Measurements from ENCODE around the gene FGFRL1. TPM values are rescaled to one million over a fixed set of nuclear protein-coding genes. Genes with fewer than 3 reads are reported as not detected.

FGFRL1 gene
- total RNA-seq, 1 donor from 2014 or later: 8.0 TPM

DNA sequence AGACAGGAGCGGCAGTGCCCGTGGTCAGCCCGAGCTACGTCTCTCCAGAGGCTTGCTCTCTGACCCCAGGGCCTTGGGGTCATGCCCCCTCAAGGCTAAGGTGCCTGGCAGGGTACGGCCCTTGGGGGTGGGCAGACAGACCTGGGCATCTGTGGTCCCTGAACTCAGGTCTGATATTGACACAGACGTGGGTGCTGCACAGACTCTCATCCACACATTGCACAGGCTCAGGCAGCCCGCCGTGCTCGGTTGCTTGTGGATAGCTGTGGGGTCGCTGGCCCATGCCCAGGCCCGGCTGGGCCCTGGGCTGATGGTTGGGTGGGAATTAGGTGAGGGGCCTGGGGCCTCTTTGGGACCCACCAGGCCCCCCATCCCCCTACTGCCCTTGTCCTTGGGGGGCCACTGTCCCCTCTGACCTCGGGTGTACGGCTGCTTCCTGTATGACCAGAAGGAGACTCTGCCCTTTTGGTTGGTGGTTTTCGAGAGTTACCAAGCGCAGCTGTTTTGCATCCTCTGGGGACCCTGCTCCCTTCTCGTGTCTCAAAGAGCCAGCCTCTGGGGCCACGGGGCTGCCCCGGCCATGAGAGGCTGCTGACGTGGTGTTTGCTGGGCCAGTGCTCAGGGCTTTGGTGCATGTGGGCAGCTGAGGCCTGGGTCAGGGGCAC, 10.1 kb downstream of the FGFRL1 start:
- intact Hi-C loops (cut with micrococcal nuclease): no loop called here

DNA sequence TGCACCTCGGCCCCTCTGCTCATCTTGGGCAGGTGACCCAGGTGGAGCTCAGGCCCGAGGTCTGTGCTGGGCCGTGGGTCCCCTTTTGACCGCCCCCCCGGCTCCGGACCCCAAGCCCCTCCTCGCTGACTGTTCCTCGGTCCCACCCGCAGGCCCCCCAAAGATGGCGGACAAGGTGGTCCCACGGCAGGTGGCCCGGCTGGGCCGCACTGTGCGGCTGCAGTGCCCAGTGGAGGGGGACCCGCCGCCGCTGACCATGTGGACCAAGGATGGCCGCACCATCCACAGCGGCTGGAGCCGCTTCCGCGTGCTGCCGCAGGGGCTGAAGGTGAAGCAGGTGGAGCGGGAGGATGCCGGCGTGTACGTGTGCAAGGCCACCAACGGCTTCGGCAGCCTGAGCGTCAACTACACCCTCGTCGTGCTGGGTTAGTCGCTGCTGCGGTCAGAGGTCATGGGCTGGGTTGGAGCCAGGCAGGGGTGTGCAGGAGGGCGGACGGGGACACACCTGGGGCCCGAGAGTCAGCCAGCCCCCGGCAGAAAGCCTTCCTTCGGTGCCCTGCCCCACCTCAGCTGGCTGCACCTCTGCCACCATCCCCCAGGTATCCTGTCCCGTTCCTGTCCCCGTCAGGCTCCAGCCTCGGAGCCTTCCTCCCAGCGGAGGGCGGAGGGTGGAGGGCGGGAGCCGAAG, 10.8 kb downstream of the FGFRL1 start:
- intact Hi-C loops (cut with micrococcal nuclease): no loop called here

DNA sequence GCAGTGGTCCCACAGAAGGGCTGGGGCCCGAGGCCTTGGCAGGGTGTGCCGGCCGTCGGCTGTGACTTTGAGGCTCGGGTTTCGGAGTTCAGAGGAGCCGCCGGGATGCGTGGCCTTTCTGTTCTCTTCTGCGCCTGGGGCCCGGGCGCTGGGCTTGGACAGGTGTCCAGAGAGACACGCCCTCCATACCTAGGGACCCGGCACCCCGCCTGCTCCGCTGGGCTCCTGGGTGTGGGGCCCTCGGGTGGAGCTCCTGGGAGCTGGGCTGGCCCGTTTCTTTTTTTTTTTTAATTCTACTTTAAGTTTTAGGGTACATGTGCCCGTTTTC, 11.3 kb downstream of the FGFRL1 start:
- intact Hi-C loops (cut with micrococcal nuclease): no loop called here

DNA sequence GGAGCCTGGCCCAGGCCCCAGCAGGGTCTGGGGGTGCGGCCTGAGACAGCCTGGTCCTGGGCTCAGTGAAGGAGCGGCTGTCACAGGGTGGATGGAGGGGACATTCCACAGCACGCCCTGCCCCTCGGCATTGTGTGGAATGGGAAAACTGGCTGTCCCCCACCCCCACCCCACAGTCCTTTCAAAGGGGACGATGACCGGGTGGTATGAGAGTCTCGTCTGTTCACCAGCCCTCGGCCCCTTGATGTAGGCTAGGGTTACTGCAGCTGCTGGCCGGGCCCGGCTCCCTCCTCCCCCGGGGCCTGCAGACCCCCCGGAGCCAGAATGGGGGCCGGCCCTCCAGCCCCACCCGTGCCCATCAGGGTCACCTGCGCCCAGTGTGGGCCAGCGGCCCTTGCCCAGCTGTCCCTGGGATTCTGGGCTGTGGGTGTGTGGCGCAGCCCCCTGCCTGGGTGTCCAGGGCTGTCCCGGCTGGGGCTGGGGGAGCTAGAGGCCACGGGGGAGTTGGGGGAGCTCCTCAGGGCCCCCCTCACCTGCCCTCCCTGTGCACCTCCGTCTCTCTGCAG, 11.7 kb downstream of the FGFRL1 start:
- intact Hi-C loops (cut with micrococcal nuclease): no loop called here

DNA sequence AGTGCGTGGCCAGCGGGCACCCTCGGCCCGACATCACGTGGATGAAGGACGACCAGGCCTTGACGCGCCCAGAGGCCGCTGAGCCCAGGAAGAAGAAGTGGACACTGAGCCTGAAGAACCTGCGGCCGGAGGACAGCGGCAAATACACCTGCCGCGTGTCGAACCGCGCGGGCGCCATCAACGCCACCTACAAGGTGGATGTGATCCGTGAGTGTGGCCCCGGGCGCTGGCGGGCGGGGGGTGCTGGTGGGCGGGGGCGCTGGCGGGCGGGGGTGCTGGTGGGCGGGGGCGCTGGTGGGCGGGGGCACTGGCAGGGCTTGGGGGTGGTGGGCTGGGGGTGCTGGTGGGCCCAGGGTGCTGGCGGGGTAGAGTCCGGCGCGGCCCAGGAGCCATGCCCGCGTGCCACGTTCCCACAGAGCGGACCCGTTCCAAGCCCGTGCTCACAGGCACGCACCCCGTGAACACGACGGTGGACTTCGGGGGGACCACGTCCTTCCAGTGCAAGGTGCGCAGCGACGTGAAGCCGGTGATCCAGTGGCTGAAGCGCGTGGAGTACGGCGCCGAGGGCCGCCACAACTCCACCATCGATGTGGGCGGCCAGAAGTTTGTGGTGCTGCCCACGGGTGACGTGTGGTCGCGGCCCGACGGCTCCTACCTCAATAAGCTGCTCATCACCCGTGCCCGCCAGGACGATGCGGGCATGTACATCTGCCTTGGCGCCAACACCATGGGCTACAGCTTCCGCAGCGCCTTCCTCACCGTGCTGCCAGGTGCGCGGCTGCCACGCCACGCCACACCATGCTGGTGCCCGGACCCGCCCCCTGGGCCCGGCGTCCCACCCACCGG, 12.7 kb downstream of the FGFRL1 start:
- intact Hi-C loops (cut with micrococcal nuclease): no loop called here

DNA sequence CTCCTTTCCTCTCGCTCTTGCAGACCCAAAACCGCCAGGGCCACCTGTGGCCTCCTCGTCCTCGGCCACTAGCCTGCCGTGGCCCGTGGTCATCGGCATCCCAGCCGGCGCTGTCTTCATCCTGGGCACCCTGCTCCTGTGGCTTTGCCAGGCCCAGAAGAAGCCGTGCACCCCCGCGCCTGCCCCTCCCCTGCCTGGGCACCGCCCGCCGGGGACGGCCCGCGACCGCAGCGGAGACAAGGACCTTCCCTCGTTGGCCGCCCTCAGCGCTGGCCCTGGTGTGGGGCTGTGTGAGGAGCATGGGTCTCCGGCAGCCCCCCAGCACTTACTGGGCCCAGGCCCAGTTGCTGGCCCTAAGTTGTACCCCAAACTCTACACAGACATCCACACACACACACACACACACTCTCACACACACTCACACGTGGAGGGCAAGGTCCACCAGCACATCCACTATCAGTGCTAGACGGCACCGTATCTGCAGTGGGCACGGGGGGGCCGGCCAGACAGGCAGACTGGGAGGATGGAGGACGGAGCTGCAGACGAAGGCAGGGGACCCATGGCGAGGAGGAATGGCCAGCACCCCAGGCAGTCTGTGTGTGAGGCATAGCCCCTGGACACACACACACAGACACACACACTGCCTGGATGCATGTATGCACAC, 13.6 kb downstream of the FGFRL1 start:
- intact Hi-C loops (cut with micrococcal nuclease): no loop called here

DNA sequence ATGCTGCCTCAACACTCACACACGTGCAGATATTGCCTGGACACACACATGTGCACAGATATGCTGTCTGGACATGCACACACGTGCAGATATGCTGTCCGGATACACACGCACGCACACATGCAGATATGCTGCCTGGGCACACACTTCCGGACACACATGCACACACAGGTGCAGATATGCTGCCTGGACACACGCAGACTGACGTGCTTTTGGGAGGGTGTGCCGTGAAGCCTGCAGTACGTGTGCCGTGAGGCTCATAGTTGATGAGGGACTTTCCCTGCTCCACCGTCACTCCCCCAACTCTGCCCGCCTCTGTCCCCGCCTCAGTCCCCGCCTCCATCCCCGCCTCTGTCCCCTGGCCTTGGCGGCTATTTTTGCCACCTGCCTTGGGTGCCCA, 14.7 kb downstream of the FGFRL1 start:
- intact Hi-C loops (cut with micrococcal nuclease): no loop called here

DNA sequence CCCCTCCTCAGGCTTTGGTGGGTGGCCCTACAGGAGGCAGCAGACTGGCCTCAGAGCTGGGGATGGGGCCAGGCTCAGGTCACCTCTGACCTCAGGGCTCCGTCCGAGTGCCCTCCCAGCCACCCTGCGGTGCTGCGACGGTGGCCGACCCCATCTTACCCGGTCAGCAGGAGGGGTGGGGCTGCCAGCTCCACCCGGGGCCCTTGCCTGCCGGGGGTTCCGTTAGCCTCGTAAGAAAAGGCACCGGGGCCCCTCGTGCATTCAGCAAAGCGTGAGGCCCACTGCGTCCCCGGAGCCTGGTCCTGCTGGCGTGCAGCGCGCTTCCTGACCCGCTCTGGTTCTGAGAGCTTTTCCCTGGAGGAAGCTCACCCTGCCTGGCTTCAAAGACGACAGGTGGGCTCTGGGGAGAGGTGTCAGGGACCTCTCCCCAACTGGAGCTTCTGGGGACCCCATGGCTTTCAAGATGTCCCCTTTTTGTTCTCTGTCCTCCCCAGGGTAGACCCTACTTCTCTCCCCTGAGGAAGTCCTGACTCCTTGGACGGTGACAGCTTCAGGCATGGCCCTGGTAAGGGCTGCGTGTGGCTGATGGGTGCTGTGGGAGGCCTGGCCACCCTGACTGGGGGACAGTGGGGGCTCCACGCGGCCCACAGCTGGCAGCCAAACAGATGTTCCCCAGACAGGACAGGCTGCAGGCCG, 15.9 kb downstream of the FGFRL1 start:
- intact Hi-C loops (cut with micrococcal nuclease): no loop called here

DNA sequence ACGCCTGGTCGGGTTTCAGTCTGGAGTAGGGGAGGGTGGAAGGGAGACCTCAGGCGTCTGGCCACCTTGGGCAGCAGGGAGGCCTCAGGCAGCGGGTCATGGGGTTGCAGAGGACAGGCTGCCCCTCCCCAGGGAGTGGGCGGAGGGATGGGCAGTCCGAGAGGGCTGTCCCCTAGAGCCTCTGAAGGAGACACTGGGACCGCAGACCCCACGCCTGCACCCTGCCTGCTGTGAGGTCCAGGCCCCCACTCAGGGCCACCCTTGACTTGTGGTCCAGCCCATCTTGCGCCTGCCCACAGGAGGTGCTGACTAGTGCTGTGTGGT, 16.5 kb downstream of the FGFRL1 start:
- intact Hi-C loops (cut with micrococcal nuclease): no loop called here

DNA sequence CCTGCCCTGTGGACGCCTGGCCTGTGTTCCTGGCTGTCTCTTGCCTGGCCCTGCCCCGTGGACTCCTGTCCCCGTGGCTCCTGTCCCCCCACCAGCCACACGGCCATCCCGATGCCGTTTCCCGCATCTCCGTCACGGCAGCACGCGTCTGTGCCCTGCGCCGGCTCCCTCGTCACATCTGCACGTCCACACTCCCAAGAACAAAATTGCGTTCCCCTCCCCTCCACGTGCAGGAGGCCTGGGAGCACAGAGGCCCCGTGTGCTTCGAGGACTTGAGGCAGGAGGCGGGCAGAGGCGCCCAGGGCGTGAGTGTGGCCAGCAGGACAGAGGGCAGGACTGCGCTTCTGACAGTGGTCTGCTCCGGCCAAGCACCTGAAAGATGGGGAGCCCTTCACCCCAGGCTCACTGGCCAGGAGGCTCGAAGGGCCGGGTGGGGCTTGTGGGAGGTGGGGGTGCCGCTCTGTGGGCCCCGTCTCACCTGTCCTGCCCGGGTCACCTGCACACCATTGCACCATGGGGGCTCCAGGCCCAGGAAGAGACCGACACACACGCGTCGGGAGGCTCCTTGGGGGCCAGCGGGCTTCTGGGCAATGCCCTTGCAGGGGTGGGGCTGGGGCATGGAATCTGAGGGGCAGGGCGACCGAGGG, 17.3 kb downstream of the FGFRL1 start:
- intact Hi-C loops (cut with micrococcal nuclease): no loop called here

DNA sequence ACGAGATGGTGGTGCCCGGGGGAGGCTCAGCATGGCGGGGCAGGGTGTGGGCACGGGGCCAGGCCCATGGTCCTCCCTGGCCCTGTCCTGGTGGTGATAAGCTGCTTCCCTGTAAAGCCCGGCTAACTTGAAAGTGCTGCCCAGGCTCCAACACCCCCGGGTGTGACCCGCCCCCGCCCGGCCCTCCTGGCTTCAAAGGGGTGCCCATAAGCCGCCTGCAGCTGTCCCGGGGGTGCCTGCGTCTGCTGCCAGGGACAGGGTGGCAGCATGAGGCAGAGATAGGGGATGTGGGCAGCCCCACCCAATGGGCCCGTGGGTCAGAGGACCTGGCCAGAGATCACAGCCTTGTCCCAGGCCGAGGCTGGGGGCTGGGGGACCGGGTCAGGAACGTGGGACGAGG, 18.1 kb downstream of the FGFRL1 start:
- intact Hi-C loops (cut with micrococcal nuclease): no loop called here

DNA sequence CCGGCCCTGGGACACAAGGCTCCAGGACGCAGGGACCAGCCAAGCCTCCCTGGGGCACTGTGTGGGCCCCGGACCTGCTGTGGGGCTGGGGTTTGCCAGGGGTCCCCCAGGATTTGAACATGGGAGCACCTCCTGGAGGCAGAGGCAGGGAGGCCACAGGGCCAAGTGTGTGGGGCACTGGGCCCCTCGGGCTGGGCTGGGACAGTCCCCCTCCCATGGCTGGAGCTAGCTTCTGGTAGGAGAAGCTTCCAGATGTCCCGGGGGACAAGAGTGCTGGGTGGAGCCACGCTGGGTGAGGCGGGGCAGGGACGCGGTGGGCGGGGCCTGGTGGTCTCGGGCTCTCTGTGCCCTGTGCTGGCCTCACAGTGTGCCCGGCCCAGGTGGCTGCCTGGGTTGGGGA, 18.6 kb downstream of the FGFRL1 start:
- intact Hi-C loops (cut with micrococcal nuclease): no loop called here

DNA sequence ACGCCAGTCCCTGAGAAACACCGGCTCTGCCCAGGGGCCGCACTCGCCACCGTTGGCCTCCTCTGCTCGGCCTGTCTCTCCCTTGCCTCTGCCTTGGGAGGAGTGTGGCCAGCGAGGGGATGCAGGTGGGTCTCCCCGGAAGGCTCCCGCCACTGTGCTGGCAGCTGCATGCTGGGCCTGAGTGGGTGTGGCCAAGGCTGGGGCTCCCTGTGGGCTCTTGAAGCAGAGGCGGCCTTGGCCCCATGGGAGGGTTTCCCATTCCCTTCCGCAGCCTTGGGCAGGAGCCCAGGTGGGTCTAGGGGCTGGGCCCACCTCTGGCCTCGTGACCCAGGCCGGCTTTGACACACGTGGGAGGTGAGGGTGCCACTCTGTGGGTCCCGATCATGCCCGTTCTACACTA, 19.1 kb downstream of the FGFRL1 start:
- intact Hi-C loops (cut with micrococcal nuclease): no loop called here

DNA sequence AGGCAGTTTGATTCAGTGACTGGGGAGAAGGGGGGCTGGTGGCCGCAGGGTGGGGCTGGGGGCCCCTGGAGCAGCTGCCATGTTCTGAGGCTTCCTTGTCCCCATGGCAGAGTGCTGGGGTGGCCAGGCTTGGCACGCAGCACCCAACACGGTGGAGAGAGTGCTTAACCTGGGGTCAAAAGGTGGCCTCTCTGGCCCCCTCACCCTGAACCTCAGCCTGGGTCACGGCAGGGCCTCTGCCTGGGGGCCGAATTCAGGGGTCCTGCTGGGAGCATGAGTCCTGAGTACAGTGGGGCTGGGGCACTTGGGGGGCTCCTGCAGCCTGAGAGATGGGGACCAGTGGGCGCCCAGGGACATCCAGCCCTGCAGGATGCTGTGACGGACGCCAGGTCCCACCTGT, 19.9 kb downstream of the FGFRL1 start:
- intact Hi-C loops (cut with micrococcal nuclease): no loop called here

DNA sequence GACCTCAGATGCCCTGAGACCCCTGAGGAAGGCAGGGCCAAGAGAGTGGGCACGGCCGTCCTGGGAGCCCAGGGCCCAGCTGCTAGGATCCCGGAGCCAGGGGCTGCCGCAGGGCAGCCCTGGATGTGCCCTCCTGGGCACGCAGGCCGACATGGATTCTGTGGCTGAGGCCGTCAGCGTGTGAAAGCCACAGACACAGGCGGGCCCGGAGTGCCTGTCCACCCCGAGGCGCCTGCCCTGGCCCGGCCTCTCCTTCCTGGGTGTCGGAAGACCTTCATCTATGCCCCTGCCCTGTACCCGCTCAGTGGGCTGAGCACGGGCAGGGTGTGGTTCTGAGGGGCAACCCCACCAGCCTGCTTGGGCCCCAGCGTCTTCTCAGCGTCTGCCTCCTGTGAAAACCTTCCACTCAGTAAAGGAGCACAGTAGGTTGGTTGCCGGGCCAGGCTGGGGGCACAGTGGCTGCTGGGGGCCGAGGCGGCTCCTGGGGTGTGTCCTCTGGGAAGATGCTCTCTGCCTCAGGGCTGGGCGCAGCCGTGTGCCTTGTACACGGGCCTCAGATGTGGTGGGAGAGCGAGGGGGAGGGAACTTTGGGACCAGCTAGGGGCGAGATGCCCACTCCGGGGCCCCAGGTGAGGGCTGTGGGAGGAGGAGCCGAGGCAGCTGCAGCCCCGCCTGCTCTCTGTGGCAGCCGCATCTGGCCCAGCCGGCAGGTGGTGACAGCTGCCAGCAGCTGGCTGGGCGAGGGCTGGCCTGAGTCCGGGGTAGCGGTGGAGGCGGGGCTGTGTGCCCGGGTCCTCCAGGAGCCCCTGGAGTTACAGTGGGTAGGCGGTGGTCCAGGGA, 20.8 kb downstream of the FGFRL1 start:
- intact Hi-C loops (cut with micrococcal nuclease): no loop called here

DNA sequence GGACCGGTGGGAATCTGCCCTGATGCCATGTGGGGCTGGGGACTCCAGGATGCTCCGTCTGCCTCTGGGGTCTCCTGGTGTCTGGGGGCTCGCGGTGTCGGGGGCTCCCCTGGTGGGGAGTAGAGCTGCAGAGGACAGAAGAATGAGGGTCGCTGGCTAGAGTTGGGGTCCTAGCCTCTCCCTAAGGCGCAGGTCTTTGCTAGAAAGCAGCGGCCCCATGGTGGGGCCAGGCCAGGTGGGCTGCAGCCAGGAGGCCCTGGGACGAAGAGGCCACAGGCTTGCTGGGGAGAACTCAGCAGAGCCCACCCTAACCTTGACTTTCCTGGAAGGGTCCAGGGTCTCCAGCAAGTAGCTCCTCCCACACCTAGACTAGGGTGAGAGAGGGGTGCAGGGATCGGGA, 21.4 kb downstream of the FGFRL1 start:
- intact Hi-C loops (cut with micrococcal nuclease): no loop called here

DNA sequence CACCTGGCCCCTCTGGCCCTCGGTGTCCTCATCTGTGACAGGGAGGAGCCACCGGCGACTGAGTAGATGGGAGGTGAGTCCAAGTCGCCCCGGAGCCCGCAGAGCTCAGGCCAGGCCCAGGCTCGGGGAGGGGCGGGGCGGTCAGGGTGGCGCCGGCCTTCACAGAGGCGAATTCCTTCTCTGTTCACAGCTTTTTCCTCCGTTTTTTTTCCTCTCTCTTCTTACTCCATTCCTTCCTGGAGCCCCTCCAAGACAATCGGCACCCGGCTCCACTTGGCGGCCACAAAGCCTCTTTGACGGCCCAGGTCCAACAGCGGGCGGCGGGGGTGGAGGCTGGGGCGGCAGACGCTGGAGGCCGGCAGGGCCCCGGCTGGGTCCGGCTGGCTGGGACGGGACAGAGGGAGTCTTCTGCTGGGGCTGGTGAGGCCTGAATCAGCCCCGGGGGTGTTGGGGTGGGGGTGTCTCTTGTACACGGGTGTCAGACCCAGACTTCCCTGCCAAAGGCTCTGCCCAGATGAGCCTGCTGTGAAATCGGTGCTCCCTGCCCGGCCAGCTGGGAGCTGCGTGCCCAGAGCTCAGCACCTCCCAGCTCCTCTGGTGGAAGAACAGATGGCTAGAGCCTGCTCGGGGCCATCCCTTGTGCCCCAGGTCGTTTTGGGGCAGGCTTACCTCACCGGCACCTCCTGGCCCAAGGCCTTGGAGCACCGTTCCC, 22.6 kb downstream of the FGFRL1 start:
- intact Hi-C loops (cut with micrococcal nuclease): no loop called here

DNA sequence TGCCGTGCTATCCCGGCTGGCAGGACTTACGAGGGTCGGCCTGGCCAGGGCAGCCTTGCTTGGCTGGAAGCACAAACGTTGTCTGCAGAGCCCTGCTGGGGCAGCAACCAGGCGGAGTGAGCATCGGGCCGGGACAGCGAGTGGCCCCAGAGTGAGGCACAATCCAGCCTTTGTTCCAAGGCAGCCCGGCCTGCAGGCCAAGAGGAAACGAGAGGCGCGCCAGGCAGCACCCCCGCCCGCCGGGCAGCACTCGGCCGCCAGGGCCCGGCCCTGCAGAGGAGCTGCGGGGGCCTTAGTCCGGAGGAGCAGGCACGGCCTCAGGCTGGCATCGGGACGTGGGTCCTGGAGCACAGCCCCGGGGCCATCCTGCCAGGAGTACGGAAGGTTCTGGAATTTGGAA, 24.1 kb downstream of the FGFRL1 start:
- intact Hi-C loops (cut with micrococcal nuclease): no loop called here

DNA sequence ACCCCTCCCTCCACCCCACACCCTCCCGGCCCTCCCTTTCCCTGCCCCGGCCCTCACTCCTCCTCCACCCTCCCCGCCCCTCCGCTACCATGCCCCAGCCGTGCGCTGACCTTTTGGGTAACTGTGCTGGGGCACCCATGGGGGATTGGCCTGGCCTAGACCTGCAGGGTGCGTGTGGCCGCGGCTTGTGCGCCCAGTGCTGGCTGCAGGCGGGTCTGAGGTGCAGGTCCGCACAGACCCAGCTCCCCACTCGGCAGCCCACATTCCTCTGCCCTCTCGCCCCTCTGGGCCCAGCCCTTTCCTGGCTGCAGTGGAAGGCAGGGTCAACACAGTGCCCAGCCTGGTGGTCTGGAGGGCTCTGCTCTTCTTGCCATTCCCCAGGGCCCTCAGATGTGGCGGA, 24.7 kb downstream of the FGFRL1 start:
- intact Hi-C loops (cut with micrococcal nuclease): no loop called here

Measured in T-helper 1 cell treated with Interleukin-12 subunit alpha and Interleukin-12 subunit beta and Interleukin-4 antibody, amounts not matched to agents 30 ng/mL and 1 ng/mL, for 36 hours (primary cell).